ENCODE results near the gene SAMD9. TPM values are rescaled to one million over a fixed set of nuclear protein-coding genes. Genes with fewer than 3 reads are reported as not detected.

The SAMD9 gene
- polyA plus RNA-seq, 2 of the 4 experiments (the other 2 are of a cell fraction), result 4.7 to 5.6 TPM

DNA sequence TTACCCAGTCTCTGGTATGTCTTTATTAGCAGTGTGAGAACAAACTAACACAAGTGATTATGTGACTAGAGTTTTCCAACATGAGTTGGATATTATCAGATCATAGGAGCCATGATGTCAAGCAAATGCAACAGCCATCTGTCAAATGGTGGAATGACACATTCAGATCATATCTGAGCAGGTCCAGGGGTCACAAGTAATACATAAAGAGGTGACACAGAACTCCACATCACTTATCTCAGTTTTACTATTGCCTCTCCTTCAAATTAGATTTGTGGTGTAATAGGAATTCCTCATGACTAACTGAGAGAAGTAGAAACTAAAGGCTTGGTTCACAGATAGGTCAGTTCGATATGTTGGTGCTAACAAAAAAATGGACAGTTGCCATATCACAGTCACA lies 42.6 kb upstream of the SAMD9 start:
- DNase-seq (ENCODE audit: low read depth in 1 of 2, low spot score in 1 of 2) (no peak), ATAC-seq (no peak), FAIRE-seq (no peak)
- no peak overlapping the region for H3K4me3 ChIP-seq
- ChIA-PET CTCF (no interaction called here), POLR2A (no interaction called here)
- H3K4me2 ChIP-seq, result no peak overlapping the region
- WGBS (ENCODE audit: missing lambda C conversion rate), result 0% methylated on average over 1 of the region's 1 CpG
- H3K27ac ChIP-seq, result no peak overlapping the region
- H3K4me1 ChIP-seq, result no peaks in the 10 kb centered on the region
- no peaks in the 10 kb centered on the region for H3K9me3 ChIP-seq
- TF ChIP-seq RCOR1 (IDR thresholded peaks at IDR 0.05; ENCODE audit: low read depth, low read length), result no peak
- no peak for TF ChIP-seq GATA3 (IDR thresholded peaks at IDR 0.05; ENCODE audit: borderline replicate concordance)

DNA sequence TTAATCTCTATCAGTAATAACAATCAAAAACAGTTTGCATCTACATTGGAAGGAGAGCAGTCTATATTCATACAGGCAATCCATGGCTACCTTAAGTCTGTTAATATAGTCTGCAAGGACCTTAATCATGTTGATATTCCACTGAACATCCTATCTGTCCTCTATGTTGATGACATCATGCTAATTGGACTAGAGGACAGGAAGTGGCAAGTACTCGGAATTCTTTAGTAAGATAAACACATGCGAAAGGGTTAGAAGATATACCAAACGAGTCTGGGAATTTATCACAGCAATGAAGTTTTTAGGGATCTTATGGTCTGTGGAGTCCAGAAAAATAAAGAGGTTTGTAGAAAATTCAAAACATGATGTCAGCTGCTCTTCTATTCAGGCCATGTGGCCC lies 41.7 kb upstream of the SAMD9 start:
- Histone ChIP-seq H3K4me1 (no peaks in the 10 kb centered on the region), H3K4me3 (no peak overlapping the region), H3K4me2 (no peak overlapping the region), H3K9me3 (no peaks in the 10 kb centered on the region), H3K27ac (no peak overlapping the region)
- CTCF ChIA-PET, result no interaction called here
- no peak for DNase-seq (ENCODE audit: low read depth in 1 of 2, low spot score in 1 of 2)
- TF ChIP-seq EHF (CRISPR knock-in tag; IDR thresholded peaks at IDR 0.05), result no peak
- TF ChIP-seq CBX8 (IDR thresholded peaks at IDR 0.05), result no peak
- TF ChIP-seq NFE2L2 (conservative IDR thresholded peaks at IDR 0.05; ENCODE audit: low read length), result no peak
- no peak for TF ChIP-seq HOXA7 (CRISPR knock-in tag; IDR thresholded peaks at IDR 0.05)
- no peak for TF ChIP-seq TP53 (CRISPR knock-in tag; IDR thresholded peaks at IDR 0.05)
- TF ChIP-seq FOXS1 (CRISPR knock-in tag; IDR thresholded peaks at IDR 0.05), result no peak
- TF ChIP-seq BHLHE40 (IDR thresholded peaks at IDR 0.05; ENCODE audit: low read depth, low read length), result no peak
- TF ChIP-seq, protein P1, sequence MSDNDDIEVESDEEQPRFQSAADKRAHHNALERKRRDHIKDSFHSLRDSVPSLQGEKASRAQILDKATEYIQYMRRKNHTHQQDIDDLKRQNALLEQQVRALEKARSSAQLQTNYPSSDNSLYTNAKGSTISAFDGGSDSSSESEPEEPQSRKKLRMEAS (IDR thresholded peaks at IDR 0.05), result no peak
- TF ChIP-seq EP300 (IDR thresholded peaks at IDR 0.05), result no peak
- TF ChIP-seq RAD21 (conservative IDR thresholded peaks at IDR 0.05 in 1 of 2, IDR thresholded peaks at IDR 0.05 in 1 of 2), result no peak
- 69% methylated on average over 3 of the region's 3 CpGs for WGBS (ENCODE audit: missing lambda C conversion rate)
- POLR2A ChIA-PET, result no interaction called here
- no peak for ATAC-seq
- no peak for FAIRE-seq

DNA sequence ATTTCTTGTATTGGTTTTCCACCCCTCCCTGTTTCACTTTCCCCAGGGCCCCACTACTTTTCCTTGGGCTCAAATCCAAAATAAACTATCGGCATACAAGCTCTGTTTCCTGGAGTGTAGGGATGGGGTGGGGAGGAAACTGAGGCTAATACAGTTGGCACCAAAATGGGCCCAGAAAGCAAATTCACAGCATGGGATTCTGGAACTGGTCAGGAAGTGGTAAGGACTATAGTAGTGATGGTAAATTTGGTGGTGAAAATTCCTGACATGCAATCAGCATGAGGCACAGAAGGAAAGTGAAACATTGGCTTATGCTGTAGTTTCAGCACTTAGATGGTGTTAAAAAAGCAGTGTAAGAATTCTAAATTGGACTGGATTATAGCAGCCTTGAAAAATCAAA lies 39.1 kb upstream of the SAMD9 start:
- no peak overlapping the region for H3K4me3 ChIP-seq
- no peaks in the 10 kb centered on the region for H3K4me1 ChIP-seq
- ATAC-seq, result no peak
- H3K27ac ChIP-seq, result no peak overlapping the region
- no peak for FAIRE-seq
- CTCF ChIA-PET, result interaction anchor here (0.7 to 1.3 kb wide), 2 partner anchors 72 to 916 kb away, joined by 3 read pairs; no protein-coding TSS in a partner anchor
- no peak for DNase-seq (ENCODE audit: low read depth in 1 of 2, low spot score in 1 of 2)
- no peak overlapping the region for H3K4me2 ChIP-seq
- POLR2A ChIA-PET, result no interaction called here
- TF ChIP-seq HDAC2 (IDR thresholded peaks at IDR 0.05), result no peak
- TF ChIP-seq RFX5 (IDR thresholded peaks at IDR 0.05), result no peak
- no peak for TF ChIP-seq PHF8 (IDR thresholded peaks at IDR 0.05; ENCODE audit: borderline replicate concordance, low read depth)
- TF ChIP-seq BHLHE40 (IDR thresholded peaks at IDR 0.05; ENCODE audit: low read depth, low read length), result no peak
- TF ChIP-seq HOXA7 (CRISPR knock-in tag; IDR thresholded peaks at IDR 0.05), result no peak
- no peak for TF ChIP-seq JUNB (IDR thresholded peaks at IDR 0.05)
- no peak for TF ChIP-seq NFE2L2 (conservative IDR thresholded peaks at IDR 0.05; ENCODE audit: low read length)
- no peak for TF ChIP-seq RNF2 (IDR thresholded peaks at IDR 0.05; ENCODE audit: borderline replicate concordance, low read depth)
- TF ChIP-seq, protein P2, sequence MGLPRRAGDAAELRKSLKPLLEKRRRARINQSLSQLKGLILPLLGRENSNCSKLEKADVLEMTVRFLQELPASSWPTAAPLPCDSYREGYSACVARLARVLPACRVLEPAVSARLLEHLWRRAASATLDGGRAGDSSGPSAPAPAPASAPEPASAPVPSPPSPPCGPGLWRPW (IDR thresholded peaks at IDR 0.05), result no peak
- no peak for TF ChIP-seq SREBF2 (IDR thresholded peaks at IDR 0.05)
- no peaks in the 10 kb centered on the region for H3K9me3 ChIP-seq
- WGBS (ENCODE audit: missing lambda C conversion rate), result 35% methylated on average over 1 of the region's 1 CpG

DNA sequence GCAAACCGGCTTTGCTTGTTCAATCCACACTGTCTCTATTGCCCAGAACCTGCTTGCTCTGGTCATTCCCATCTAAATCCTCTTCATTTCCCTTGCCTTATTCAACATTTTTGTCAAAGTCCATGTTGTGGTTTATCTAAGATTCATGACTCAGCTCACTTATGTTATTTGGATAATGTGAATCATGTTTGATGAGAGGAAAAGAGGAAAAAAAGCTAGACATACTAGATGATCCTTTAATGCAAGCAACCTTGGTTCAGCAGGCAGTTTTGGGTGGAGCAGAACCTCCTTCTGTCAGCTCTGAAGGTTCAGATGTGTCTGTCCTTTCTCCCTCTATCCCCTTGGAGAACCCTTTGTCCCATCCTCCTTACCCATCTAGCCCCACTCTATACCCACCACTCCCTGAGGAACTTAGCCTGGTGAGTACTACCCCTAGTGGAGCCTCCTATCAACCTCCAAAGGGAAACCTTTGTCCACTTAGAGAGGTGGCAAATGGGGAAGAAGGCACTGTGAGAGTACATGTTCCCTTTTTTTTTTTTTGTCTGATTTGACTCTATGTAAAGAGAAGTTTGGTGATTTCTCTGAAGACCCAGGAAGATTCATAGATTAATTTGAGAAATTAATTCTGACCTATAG lies 32.5 kb upstream of the SAMD9 start:
- H3K4me1 ChIP-seq, result peaks cover 30% of the 10 kb centered on the region
- H3K27ac ChIP-seq, result peak overlapping the region in 1 of 2 experiments; percentile 56; a peak in 2 of 6 replicates
- H3K4me3 ChIP-seq, result no peak overlapping the region
- ATAC-seq, result peak; percentile 74 to 84
- no peaks in the 10 kb centered on the region for H3K9me3 ChIP-seq
- peak in 1 of 2 experiments; percentile 53 for DNase-seq (ENCODE audit: low read depth in 1 of 2, low spot score in 1 of 2)
- no peak for FAIRE-seq
- H3K4me2 ChIP-seq, result peak overlapping the region; percentile 48
- ChIA-PET CTCF (interaction anchor here (1.3 to 1.7 kb wide), 3 partner anchors 11 to 77 kb away, joined by 3 to 4 read pairs (median 4); no protein-coding TSS in a partner anchor), POLR2A (no interaction called here)
- TF ChIP-seq, protein P3, sequence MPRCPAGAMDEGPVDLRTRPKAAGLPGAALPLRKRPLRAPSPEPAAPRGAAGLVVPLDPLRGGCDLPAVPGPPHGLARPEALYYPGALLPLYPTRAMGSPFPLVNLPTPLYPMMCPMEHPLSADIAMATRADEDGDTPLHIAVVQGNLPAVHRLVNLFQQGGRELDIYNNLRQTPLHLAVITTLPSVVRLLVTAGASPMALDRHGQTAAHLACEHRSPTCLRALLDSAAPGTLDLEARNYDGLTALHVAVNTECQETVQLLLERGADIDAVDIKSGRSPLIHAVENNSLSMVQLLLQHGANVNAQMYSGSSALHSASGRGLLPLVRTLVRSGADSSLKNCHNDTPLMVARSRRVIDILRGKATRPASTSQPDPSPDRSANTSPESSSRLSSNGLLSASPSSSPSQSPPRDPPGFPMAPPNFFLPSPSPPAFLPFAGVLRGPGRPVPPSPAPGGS (IDR thresholded peaks at IDR 0.05), result no peak
- TF ChIP-seq MAFK (IDR thresholded peaks at IDR 0.05; ENCODE audit: partially characterized antibody) (peak; percentile 75), BHLHE40 (IDR thresholded peaks at IDR 0.05; ENCODE audit: low read depth, low read length) (no peak), JUNB (IDR thresholded peaks at IDR 0.05) (peak; percentile 23; the same call in 1 of the 2 replicates), POLR2AphosphoS2 (conservative IDR thresholded peaks at IDR 0.05; ENCODE audit: low read length) (no peak), FOSL2 (IDR thresholded peaks at IDR 0.05) (no peak), FOSL2 (CRISPR knock-in tag; IDR thresholded peaks at IDR 0.05) (peak; percentile 68), JUN (IDR thresholded peaks at IDR 0.05) (no peak)
- WGBS (ENCODE audit: missing lambda C conversion rate), result 12% methylated on average over 1 of the region's 1 CpG

Data from A549 (cell line).